Glutamatergic neuron (in vitro differentiated cells): ENCODE data around the gene ELF1. TPM values are rescaled to one million over a fixed set of nuclear protein-coding genes. Genes with fewer than 3 reads are reported as not detected.

Source experiments
- DNase-seq: peaks from one replicate; pipeline ENCODE4 v3.0.0; 2022
- H3K27ac Mint-ChIP-seq: one replicate; pipeline ENCODE4 v1.8.0; 2020; ENCODE audit warnings: mild to moderate bottlenecking, mixed read lengths, inconsistent platforms; ENCODE audit not compliant: unreplicated experiment
- H3K27me3 Mint-ChIP-seq: one replicate; pipeline ENCODE4 v1.8.0; 2020; ENCODE audit warnings: mild to moderate bottlenecking, moderate library complexity, mixed read lengths, inconsistent platforms; ENCODE audit not compliant: unreplicated experiment
- H3K36me3 Mint-ChIP-seq: one replicate; pipeline ENCODE4 v1.8.0; 2020; ENCODE audit warnings: mild to moderate bottlenecking, mixed read lengths, inconsistent platforms; ENCODE audit not compliant: unreplicated experiment
- H3K4me1 Mint-ChIP-seq: one replicate; pipeline ENCODE4 v1.8.0; 2020; ENCODE audit warnings: mild to moderate bottlenecking, low read depth, mixed read lengths, inconsistent platforms; ENCODE audit not compliant: unreplicated experiment
- H3K4me3 Mint-ChIP-seq: one replicate; pipeline ENCODE4 v1.8.0; 2020; ENCODE audit warnings: mild to moderate bottlenecking, mixed read lengths, inconsistent platforms; ENCODE audit not compliant: unreplicated experiment
- H3K9me3 Mint-ChIP-seq: one replicate; pipeline ENCODE4 v1.8.0; 2020; ENCODE audit warnings: mild to moderate bottlenecking, moderate library complexity, mixed read lengths, inconsistent platforms; ENCODE audit not compliant: unreplicated experiment
- total RNA-seq: library from RNA; stranded (reverse); fragmentation: NEBNext Ultra II Directional; extraction: Animal tissue kit (Norgen Biotek cat#: 25700); gene quantifications from one replicate; pipeline ENCODE4 v1.2.1, GENCODE V29; 2021; ENCODE audit not compliant: unreplicated experiment
- TF ChIP-seq, protein P1 (sequence below): fragments of 200-600 bp; sonication (generic); IDR thresholded peaks from one replicate; pipeline ENCODE4 v1.5.0; 2021; ENCODE audit not compliant: partially characterized antibody, unreplicated experiment

The ELF1 gene
- total RNA-seq, 1 donor from 2014 or later, result 9.8 TPM

DNA sequence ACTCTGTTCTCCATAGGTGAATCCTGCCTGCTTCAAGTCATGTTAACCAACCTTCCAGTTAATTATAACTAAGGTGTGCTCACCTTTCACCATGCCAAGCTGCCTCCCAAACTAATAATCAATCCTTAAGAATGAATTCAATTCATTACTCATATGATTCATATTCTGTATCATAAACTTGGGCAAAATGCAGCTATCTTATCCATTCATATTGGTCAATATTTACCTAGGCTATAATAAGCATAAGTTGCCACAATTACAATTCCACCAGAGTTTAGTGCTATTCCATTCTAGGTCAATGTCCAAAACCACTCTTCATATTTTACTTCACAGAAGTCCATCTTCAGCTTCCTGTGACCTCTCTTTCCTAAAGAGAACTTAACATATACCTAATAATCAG lies 13.4 kb downstream of the ELF1 start:
- no peaks in the 10 kb centered on the region for H3K4me1 Mint-ChIP-seq
- no peak for DNase-seq
- no peak overlapping the region for H3K27ac Mint-ChIP-seq
- H3K36me3 Mint-ChIP-seq, result no peaks in the 10 kb centered on the region
- TF ChIP-seq, protein P1, sequence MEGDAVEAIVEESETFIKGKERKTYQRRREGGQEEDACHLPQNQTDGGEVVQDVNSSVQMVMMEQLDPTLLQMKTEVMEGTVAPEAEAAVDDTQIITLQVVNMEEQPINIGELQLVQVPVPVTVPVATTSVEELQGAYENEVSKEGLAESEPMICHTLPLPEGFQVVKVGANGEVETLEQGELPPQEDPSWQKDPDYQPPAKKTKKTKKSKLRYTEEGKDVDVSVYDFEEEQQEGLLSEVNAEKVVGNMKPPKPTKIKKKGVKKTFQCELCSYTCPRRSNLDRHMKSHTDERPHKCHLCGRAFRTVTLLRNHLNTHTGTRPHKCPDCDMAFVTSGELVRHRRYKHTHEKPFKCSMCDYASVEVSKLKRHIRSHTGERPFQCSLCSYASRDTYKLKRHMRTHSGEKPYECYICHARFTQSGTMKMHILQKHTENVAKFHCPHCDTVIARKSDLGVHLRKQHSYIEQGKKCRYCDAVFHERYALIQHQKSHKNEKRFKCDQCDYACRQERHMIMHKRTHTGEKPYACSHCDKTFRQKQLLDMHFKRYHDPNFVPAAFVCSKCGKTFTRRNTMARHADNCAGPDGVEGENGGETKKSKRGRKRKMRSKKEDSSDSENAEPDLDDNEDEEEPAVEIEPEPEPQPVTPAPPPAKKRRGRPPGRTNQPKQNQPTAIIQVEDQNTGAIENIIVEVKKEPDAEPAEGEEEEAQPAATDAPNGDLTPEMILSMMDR, result no peak
- no peaks in the 10 kb centered on the region for H3K27me3 Mint-ChIP-seq
- no peak overlapping the region for H3K4me3 Mint-ChIP-seq
- H3K9me3 Mint-ChIP-seq, result no peaks in the 10 kb centered on the region

DNA sequence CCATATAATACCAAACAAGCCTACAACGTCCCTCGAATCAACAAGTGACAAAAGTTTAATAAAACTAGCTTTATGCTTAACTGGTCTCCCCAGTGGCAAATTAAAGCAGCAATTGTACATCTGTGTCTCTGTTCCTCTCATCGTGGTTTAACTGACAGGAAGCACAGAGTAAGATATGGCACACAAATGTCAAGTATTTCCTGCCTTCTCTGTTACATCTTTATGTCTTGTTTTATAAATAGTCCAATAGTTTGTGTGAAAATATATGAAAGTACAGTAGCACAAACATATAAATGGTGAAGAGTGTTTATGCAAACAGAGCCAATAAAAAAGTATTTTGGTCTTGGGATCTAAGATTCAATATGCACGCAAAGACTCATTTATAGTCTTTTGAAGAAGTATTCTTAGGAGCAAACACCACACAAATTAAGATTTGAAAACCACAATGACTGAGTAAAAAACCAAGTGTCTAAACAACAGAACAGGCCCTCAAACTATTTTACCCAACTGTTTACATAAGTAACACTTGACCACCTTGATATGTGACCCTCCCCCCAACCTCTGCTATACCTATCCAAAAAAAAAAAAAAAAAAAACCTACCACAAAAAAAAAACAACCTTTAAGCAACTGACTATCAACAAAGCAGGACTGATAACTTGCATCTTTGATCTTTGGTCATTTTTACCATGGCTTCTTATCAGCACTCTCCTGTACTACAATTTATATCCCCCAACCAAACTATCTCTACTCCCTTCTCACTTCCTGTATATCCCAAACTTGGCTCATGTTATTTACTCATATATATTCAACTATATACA lies 14.0 kb downstream of the ELF1 start:
- Mint-ChIP-seq H3K9me3 (no peaks in the 10 kb centered on the region), H3K36me3 (no peaks in the 10 kb centered on the region), H3K27me3 (no peaks in the 10 kb centered on the region), H3K4me3 (no peak overlapping the region), H3K4me1 (no peaks in the 10 kb centered on the region), H3K27ac (no peak overlapping the region)
- DNase-seq, result no peak
- TF ChIP-seq, protein P1, result no peak

DNA sequence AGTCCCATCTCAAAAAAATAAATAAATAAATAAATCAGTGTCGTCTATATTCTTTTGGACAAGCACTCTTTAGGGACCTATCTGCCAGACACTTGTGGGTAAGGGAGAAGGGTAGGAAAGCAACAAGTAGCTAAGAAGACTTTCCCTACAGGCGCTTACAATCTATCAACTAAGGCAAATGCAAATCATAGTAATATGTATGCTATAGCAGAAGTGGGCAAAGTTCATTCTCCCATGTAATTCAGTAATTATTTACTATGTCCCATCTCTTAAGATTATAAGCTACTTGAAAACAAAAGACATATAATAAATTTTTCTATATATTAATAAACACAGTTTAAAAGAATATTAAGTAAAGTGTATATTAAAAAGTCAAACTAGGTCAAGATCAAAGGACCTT lies 16.5 kb downstream of the ELF1 start:
- Mint-ChIP-seq H3K36me3 (no peaks in the 10 kb centered on the region), H3K4me3 (no peak overlapping the region), H3K9me3 (no peaks in the 10 kb centered on the region), H3K4me1 (no peaks in the 10 kb centered on the region), H3K27ac (no peak overlapping the region), H3K27me3 (no peaks in the 10 kb centered on the region)
- no peak for DNase-seq
- TF ChIP-seq, protein P1, result no peak

GRCh38 chr13:41001695-41002094 lies 17.4 kb downstream of the ELF1 start:
- Mint-ChIP-seq H3K27ac (no peak overlapping the region), H3K27me3 (no peaks in the 10 kb centered on the region), H3K4me3 (no peak overlapping the region), H3K4me1 (no peaks in the 10 kb centered on the region), H3K9me3 (no peaks in the 10 kb centered on the region), H3K36me3 (no peaks in the 10 kb centered on the region)
- TF ChIP-seq, protein P1, result no peak
- DNase-seq, result no peak

GRCh38 chr13:40999416-40999815 lies 19.7 kb downstream of the ELF1 start:
- Mint-ChIP-seq H3K9me3 (peaks cover 3% of the 10 kb centered on the region), H3K27ac (no peak overlapping the region), H3K4me1 (peaks cover 3% of the 10 kb centered on the region), H3K36me3 (no peaks in the 10 kb centered on the region), H3K4me3 (no peak overlapping the region), H3K27me3 (no peaks in the 10 kb centered on the region)
- DNase-seq, result no peak
- TF ChIP-seq, protein P1, result no peak
